ENCODE measurements around the gene PHACTR1.

PHACTR1 gene

GRCh38 chr6:13261464-13261994 is 545.0 kb downstream of the PHACTR1 start:
- TF ChIP-seq CTCF (IDR thresholded peaks at IDR 0.05; ENCODE audit: low read depth, low read length, missing control alignments): no peak
- in situ Hi-C loops (cut with HindIII; ENCODE audit: low sequenced_read_pairs): no loop called here

GRCh38 chr6:13262302-13263230 is 546.0 kb downstream of the PHACTR1 start:
- no peak for TF ChIP-seq CTCF (IDR thresholded peaks at IDR 0.05; ENCODE audit: low read depth, low read length, missing control alignments)
- H3K4me3 ChIP-seq (ENCODE audit: low read depth, low read length): no peak overlapping the region
- no peak for DNase-seq (ENCODE audit: low read depth)
- in situ Hi-C loops (cut with HindIII; ENCODE audit: low sequenced_read_pairs): no loop called here

More at GRCh38 chr6:13261464-13261994, 545.0 kb downstream of the PHACTR1 start:
- DNase-seq (ENCODE audit: low read depth): no peak
- H3K4me3 ChIP-seq (ENCODE audit: low read depth, low read length): no peak overlapping the region

GRCh38 chr6:13263669-13264068 is 547.1 kb downstream of the PHACTR1 start:
- TF ChIP-seq CTCF (IDR thresholded peaks at IDR 0.05; ENCODE audit: low read depth, low read length, missing control alignments): no peak

GRCh38 chr6:13267142-13267651 is 550.6 kb downstream of the PHACTR1 start:
- DNase-seq (ENCODE audit: low read depth): no peak
- no peak for TF ChIP-seq CTCF (IDR thresholded peaks at IDR 0.05; ENCODE audit: low read depth, low read length, missing control alignments)
- H3K4me3 ChIP-seq (ENCODE audit: low read depth, low read length): no peak overlapping the region
- in situ Hi-C loops (cut with HindIII; ENCODE audit: low sequenced_read_pairs): no loop called here

More at GRCh38 chr6:13263669-13264068, 547.1 kb downstream of the PHACTR1 start:
- H3K4me3 ChIP-seq (ENCODE audit: low read depth, low read length): no peak overlapping the region
- no peak for DNase-seq (ENCODE audit: low read depth)
- in situ Hi-C loops (cut with HindIII; ENCODE audit: low sequenced_read_pairs): no loop called here

- TF ChIP-seq CTCF (IDR thresholded peaks at IDR 0.05; ENCODE audit: low read depth, low read length, missing control alignments): no peak
- peak; percentile 52 for DNase-seq (ENCODE audit: low read depth)
- in situ Hi-C loops (cut with HindIII; ENCODE audit: low sequenced_read_pairs): no loop called here
- H3K4me3 ChIP-seq (ENCODE audit: low read depth, low read length): no peak overlapping the region
Observed at GRCh38 chr6:13268913-13269518, 552.4 kb downstream of the PHACTR1 start.
